ENCODE data around the gene ZC3H10. TPM values are rescaled to one million over a fixed set of nuclear protein-coding genes. Genes with fewer than 3 reads are reported as not detected.

Gene ZC3H10
- total and polyA plus RNA-seq, 2 of the 4 experiments (the other 2 are of a cell fraction), result 1.5 to 3.6 TPM

DNA sequence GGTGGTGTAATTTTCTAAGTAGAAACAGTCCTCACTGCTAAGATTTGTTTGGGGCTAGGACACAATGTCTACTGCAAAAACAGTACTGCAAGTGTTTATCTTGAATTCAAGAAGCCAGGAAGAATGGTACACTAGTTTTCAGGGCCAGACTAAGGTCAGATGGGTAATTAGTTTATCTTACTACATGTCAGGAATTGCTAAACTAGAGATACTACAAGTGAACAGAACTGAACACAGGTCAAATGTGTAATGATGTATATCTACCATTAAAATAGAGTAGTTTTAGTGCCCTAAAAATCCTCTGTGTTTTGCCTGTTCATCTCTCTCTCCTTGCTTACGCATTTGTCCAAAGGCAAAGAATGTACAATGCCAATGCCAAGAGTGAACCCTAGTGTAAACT is 4.0 kb upstream of the ZC3H10 start:
- no peak overlapping the region for H2AK9ac ChIP-seq (replicated peaks; ENCODE audit: low read depth, low read length, poor library complexity)
- H3K79me1 ChIP-seq (ENCODE audit: low read depth in 1 of 2, low read length in 2 of 2), result peaks cover 9 to 27% of the 10 kb centered on the region in 2 experiments; a peak in 3 of 4 replicates
- BruUV-seq (replicated peaks), result no TSS peak
- ChIA-PET POLR2A (ENCODE audit: unreplicated experiment) (no interaction called here), CTCF (no interaction called here)
- no peaks in the 10 kb centered on the region for H3K9me3 ChIP-seq (ENCODE audit: control insufficient read depth, insufficient read depth, low read length)
- no peak overlapping the region for H2BK120ac ChIP-seq (ENCODE audit: low read depth, low read length)
- H3K27me3 ChIP-seq (ENCODE audit: control insufficient read depth, insufficient read depth, low read length), result no peaks in the 10 kb centered on the region
- no CpG with 5 or more reads among the region's 1 CpG for WGBS, 2 experiments (ENCODE audit: extremely low coverage in 2 of 2, insufficient read length in 1 of 2)
- intact Hi-C loops (cut with micrococcal nuclease), result no loop called here
- DNase-seq (no peak), ATAC-seq (ENCODE audit: low read depth) (no peak)
- H3K56ac ChIP-seq (ENCODE audit: extremely low read depth, insufficient read depth, low read length), result no peak overlapping the region
- H3K9me1 ChIP-seq (ENCODE audit: insufficient read depth, low read length), result no peaks in the 10 kb centered on the region
- no peak overlapping the region for H2BK20ac ChIP-seq (ENCODE audit: low read depth, low read length)
- in situ Hi-C loops (cut with MboI; ENCODE audit: low sequenced_read_pairs), result no loop called here
- no peak overlapping the region for H3K4ac ChIP-seq (ENCODE audit: low read depth, low read length)
- dilution Hi-C loops (cut with HindIII; ENCODE audit: low sequenced_read_pairs, unreplicated experiment), result no loop called here
- H2BK5ac ChIP-seq (ENCODE audit: low read depth, low read length, poor library complexity, severe bottlenecking), result no peak overlapping the region
- H4K8ac ChIP-seq (ENCODE audit: low read depth in 2 of 2, low read length in 2 of 2), result no peak overlapping the region
- peaks cover 34% of the 10 kb centered on the region for H3K36me3 ChIP-seq (ENCODE audit: control insufficient read depth, insufficient read depth, low read length)
- no peak overlapping the region for H4K91ac ChIP-seq (ENCODE audit: insufficient read depth, low read depth, low read length)
- H3K18ac ChIP-seq (ENCODE audit: low read depth, low read length), result no peak overlapping the region
- H3K27ac ChIP-seq (ENCODE audit: insufficient read depth, low read length), result no peak overlapping the region
- no peak overlapping the region for H2AK5ac ChIP-seq (ENCODE audit: low read depth, low read length)
- no peak overlapping the region for H3K9ac ChIP-seq (ENCODE audit: low read depth, low read length)
- H4K5ac ChIP-seq (ENCODE audit: low read depth, low read length), result no peak overlapping the region
- no peak overlapping the region for H3K14ac ChIP-seq (replicated peaks; ENCODE audit: low read depth, low read length)
- H3K4me2 ChIP-seq (ENCODE audit: low read depth, low read length), result no peak overlapping the region
- H3K4me3 ChIP-seq (ENCODE audit: insufficient read depth, low read depth, low read length), result no peak overlapping the region
- H2AFZ ChIP-seq (replicated peaks; ENCODE audit: low read length, poor library complexity), result no peak overlapping the region
- H3K23ac ChIP-seq (ENCODE audit: low read depth, low read length), result no peak overlapping the region
- TF ChIP-seq CHD1 (IDR thresholded peaks at IDR 0.05; ENCODE audit: low read depth, low read length), result no peak
- TF ChIP-seq, protein P1, sequence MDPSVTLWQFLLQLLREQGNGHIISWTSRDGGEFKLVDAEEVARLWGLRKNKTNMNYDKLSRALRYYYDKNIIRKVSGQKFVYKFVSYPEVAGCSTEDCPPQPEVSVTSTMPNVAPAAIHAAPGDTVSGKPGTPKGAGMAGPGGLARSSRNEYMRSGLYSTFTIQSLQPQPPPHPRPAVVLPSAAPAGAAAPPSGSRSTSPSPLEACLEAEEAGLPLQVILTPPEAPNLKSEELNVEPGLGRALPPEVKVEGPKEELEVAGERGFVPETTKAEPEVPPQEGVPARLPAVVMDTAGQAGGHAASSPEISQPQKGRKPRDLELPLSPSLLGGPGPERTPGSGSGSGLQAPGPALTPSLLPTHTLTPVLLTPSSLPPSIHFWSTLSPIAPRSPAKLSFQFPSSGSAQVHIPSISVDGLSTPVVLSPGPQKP (IDR thresholded peaks at IDR 0.05; ENCODE audit: borderline replicate concordance, low read depth, low read length), result no peak
- no peak for TF ChIP-seq RFX5 (IDR thresholded peaks at IDR 0.05; ENCODE audit: low read depth, low read length)
- TF ChIP-seq MXI1 (IDR thresholded peaks at IDR 0.05; ENCODE audit: borderline replicate concordance, low read depth, low read length), result no peak
- no peak for TF ChIP-seq FOS (IDR thresholded peaks at IDR 0.05; ENCODE audit: low read depth, low read length)
- TF ChIP-seq RCOR1 (IDR thresholded peaks at IDR 0.05; ENCODE audit: insufficient replicate concordance, low read length), result no peak
- TF ChIP-seq CTCF (conservative IDR thresholded peaks at IDR 0.05; ENCODE audit: low read depth, low read length), result no peak
- TF ChIP-seq SMC3 (IDR thresholded peaks at IDR 0.05; ENCODE audit: low read depth, low read length), result no peak
- no peak for TF ChIP-seq CEBPB (IDR thresholded peaks at IDR 0.05; ENCODE audit: low read depth, low read length)
- TF ChIP-seq POLR2A (IDR thresholded peaks at IDR 0.05; ENCODE audit: low read depth, low read length), result no peak
- TF ChIP-seq, protein P2, sequence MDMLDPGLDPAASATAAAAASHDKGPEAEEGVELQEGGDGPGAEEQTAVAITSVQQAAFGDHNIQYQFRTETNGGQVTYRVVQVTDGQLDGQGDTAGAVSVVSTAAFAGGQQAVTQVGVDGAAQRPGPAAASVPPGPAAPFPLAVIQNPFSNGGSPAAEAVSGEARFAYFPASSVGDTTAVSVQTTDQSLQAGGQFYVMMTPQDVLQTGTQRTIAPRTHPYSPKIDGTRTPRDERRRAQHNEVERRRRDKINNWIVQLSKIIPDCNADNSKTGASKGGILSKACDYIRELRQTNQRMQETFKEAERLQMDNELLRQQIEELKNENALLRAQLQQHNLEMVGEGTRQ (IDR thresholded peaks at IDR 0.05; ENCODE audit: low read depth, low read length), result no peak
- no peak for TF ChIP-seq MAZ (IDR thresholded peaks at IDR 0.05; ENCODE audit: borderline replicate concordance, low read depth, low read length)
- no peak for TF ChIP-seq BHLHE40 (IDR thresholded peaks at IDR 0.05; ENCODE audit: low read depth, low read length)
- no peak for TF ChIP-seq MAFK (IDR thresholded peaks at IDR 0.05; ENCODE audit: low read depth, low read length)
- TF ChIP-seq RAD21 (IDR thresholded peaks at IDR 0.05; ENCODE audit: low read length), result no peak
- TF ChIP-seq NFE2L2 (IDR thresholded peaks at IDR 0.05; ENCODE audit: low read depth, low read length), result no peak
- H4K20me1 ChIP-seq (ENCODE audit: insufficient read depth, low read length), result peaks cover 7% of the 10 kb centered on the region
- H3K4me1 ChIP-seq (ENCODE audit: control insufficient read depth, insufficient read depth, low read length), result peaks cover 5% of the 10 kb centered on the region
- H2BK15ac ChIP-seq (ENCODE audit: low read depth, low read length), result no peak overlapping the region

Measured in IMR-90 (cell line).